ENCODE measurements around the gene R3HCC1L.

Gene R3HCC1L

DNA sequence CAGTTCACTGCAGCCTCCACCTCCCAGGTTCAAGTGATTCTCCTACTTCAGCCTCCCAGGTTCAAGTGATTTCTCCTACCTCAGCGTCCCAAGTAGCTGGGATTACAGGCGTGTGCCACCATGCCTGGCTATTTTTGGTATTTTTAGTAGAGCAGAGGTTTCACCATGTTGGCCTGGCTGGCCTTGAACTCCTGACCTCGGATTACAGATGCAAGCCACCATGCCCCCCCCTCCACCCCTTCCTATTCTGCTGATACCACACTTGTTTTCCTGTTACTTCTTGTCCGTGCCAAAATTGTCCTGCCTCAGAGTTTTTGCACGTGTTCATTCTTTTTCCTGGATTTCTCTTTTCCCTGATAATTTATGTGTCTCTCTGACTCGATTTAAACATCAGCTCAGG lies 62.5 kb downstream of the R3HCC1L start:
- no peaks in the 10 kb centered on the region for H3F3A ChIP-seq (ENCODE audit: low read depth)
- H2AFZ ChIP-seq (ENCODE audit: low read length): no peak overlapping the region
- H3K4me2 ChIP-seq (ENCODE audit: low read depth, low read length, poor library complexity, severe bottlenecking): no peak overlapping the region
- H3K27me3 ChIP-seq (ENCODE audit: insufficient read depth, low read length, poor library complexity, severe bottlenecking): no peaks in the 10 kb centered on the region
- no peaks in the 10 kb centered on the region for H4K20me1 ChIP-seq (ENCODE audit: insufficient read depth, low read length, poor library complexity, severe bottlenecking)
- no peaks in the 10 kb centered on the region for H3K4me1 ChIP-seq (ENCODE audit: insufficient read depth, low read length, poor library complexity, severe bottlenecking)
- peaks cover 12% of the 10 kb centered on the region; the same call in 1 of the 2 replicates for H3K79me2 ChIP-seq (ENCODE audit: insufficient read depth, low read length)
- peaks cover 17% of the 10 kb centered on the region for H3K36me3 ChIP-seq (ENCODE audit: insufficient read depth, low read length)
- TF ChIP-seq, protein P1, sequence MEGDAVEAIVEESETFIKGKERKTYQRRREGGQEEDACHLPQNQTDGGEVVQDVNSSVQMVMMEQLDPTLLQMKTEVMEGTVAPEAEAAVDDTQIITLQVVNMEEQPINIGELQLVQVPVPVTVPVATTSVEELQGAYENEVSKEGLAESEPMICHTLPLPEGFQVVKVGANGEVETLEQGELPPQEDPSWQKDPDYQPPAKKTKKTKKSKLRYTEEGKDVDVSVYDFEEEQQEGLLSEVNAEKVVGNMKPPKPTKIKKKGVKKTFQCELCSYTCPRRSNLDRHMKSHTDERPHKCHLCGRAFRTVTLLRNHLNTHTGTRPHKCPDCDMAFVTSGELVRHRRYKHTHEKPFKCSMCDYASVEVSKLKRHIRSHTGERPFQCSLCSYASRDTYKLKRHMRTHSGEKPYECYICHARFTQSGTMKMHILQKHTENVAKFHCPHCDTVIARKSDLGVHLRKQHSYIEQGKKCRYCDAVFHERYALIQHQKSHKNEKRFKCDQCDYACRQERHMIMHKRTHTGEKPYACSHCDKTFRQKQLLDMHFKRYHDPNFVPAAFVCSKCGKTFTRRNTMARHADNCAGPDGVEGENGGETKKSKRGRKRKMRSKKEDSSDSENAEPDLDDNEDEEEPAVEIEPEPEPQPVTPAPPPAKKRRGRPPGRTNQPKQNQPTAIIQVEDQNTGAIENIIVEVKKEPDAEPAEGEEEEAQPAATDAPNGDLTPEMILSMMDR (conservative IDR thresholded peaks at IDR 0.05; ENCODE audit: low read length): no peak
- TF ChIP-seq EZH2phosphoT487 (IDR thresholded peaks at IDR 0.05; ENCODE audit: borderline replicate concordance): no peak
- H3K9me2 ChIP-seq (replicated peaks; ENCODE audit: low read depth, low read length): no peaks in the 10 kb centered on the region
- H3K9ac ChIP-seq (ENCODE audit: low read depth, low read length, poor library complexity, severe bottlenecking): no peak overlapping the region
- no peak overlapping the region for H3K4me3 ChIP-seq (ENCODE audit: low read length, poor library complexity, severe bottlenecking)
- peaks cover 8% of the 10 kb centered on the region; the same call in 1 of the 2 replicates for H3K9me3 ChIP-seq (ENCODE audit: insufficient read depth, low read depth, low read length)

DNA sequence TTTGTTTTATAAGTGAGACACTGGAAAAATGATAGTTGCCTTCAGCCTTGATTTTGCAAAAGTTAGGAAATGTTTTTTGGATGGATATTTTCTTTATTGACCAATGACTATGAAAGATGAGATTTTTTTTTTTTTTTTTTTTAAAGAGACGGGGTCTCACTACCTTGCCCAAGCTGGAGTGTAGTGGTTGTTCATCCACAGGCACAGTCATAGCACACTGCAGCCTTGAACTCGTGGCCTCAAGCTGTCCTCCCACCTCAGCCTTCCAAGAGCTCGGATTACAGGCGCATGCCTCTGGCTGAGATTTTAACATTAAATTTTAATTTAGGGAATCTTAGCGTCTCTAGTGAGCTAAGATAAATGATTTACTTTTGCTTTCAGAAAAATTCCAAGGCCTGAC lies 67.3 kb downstream of the R3HCC1L start:
- H4K20me1 ChIP-seq (ENCODE audit: insufficient read depth, low read length, poor library complexity, severe bottlenecking): no peaks in the 10 kb centered on the region
- H3K4me2 ChIP-seq (ENCODE audit: low read depth, low read length, poor library complexity, severe bottlenecking): no peak overlapping the region
- H3K36me3 ChIP-seq (ENCODE audit: insufficient read depth, low read length): 0 out of 2 replicates have a peak, but pooled peaks cover 5% of the 10 kb centered on the region
- no peaks in the 10 kb centered on the region for H3K9me2 ChIP-seq (replicated peaks; ENCODE audit: low read depth, low read length)
- H3K4me3 ChIP-seq (ENCODE audit: low read length, poor library complexity, severe bottlenecking): no peak overlapping the region
- H3K4me1 ChIP-seq (ENCODE audit: insufficient read depth, low read length, poor library complexity, severe bottlenecking): no peaks in the 10 kb centered on the region
- TF ChIP-seq, protein P1 (conservative IDR thresholded peaks at IDR 0.05; ENCODE audit: low read length): no peak
- no peak for TF ChIP-seq EZH2phosphoT487 (IDR thresholded peaks at IDR 0.05; ENCODE audit: borderline replicate concordance)
- no peaks in the 10 kb centered on the region for H3F3A ChIP-seq (ENCODE audit: low read depth)
- H3K79me2 ChIP-seq (ENCODE audit: insufficient read depth, low read length): peaks cover 16% of the 10 kb centered on the region
- H3K9ac ChIP-seq (ENCODE audit: low read depth, low read length, poor library complexity, severe bottlenecking): no peak overlapping the region
- H3K9me3 ChIP-seq (ENCODE audit: insufficient read depth, low read depth, low read length): no peaks in the 10 kb centered on the region
- H2AFZ ChIP-seq (ENCODE audit: low read length): no peak overlapping the region
- no peaks in the 10 kb centered on the region for H3K27me3 ChIP-seq (ENCODE audit: insufficient read depth, low read length, poor library complexity, severe bottlenecking)

- Histone ChIP-seq H3K9me2 (replicated peaks; ENCODE audit: low read depth, low read length) (no peaks in the 10 kb centered on the region), H3K9me3 (ENCODE audit: insufficient read depth, low read depth, low read length) (no peaks in the 10 kb centered on the region)
These were observed 67.9 kb downstream of the R3HCC1L start for GRCh38 chr10:98202378-98202777.

More at GRCh38 chr10:98202378-98202777, 67.9 kb downstream of the R3HCC1L start:
- Histone ChIP-seq H3K4me2 (ENCODE audit: low read depth, low read length, poor library complexity, severe bottlenecking) (no peak overlapping the region), H3K27me3 (ENCODE audit: insufficient read depth, low read length, poor library complexity, severe bottlenecking) (no peaks in the 10 kb centered on the region), H3K4me1 (ENCODE audit: insufficient read depth, low read length, poor library complexity, severe bottlenecking) (no peaks in the 10 kb centered on the region), H3F3A (ENCODE audit: low read depth) (no peaks in the 10 kb centered on the region), H3K4me3 (ENCODE audit: low read length, poor library complexity, severe bottlenecking) (no peak overlapping the region), H2AFZ (ENCODE audit: low read length) (no peak overlapping the region), H4K20me1 (ENCODE audit: insufficient read depth, low read length, poor library complexity, severe bottlenecking) (no peaks in the 10 kb centered on the region), H3K79me2 (ENCODE audit: insufficient read depth, low read length) (peaks cover 16% of the 10 kb centered on the region), H3K36me3 (ENCODE audit: insufficient read depth, low read length) (0 out of 2 replicates have a peak, but pooled peaks cover 5% of the 10 kb centered on the region), H3K9ac (ENCODE audit: low read depth, low read length, poor library complexity, severe bottlenecking) (no peak overlapping the region)
- no peak for TF ChIP-seq EZH2phosphoT487 (IDR thresholded peaks at IDR 0.05; ENCODE audit: borderline replicate concordance)
- TF ChIP-seq, protein P1 (conservative IDR thresholded peaks at IDR 0.05; ENCODE audit: low read length): no peak
